GM13976 (cell line): ENCODE results near the gene TMEM187.
A peak's percentile ranks its signal among the peaks of the same experiment; 100 is the strongest.

ENCODE experiments used
- DNase-seq: peaks from one replicate; pipeline ENCODE4 v3.0.0; 2012; ENCODE audit warnings: low spot score
- CTCF ChIP-seq: IDR thresholded peaks from 2 replicates; pipeline ENCODE4 v1.5.1; 2012; ENCODE audit warnings: borderline replicate concordance, mild to moderate bottlenecking; ENCODE audit not compliant: insufficient read depth; ENCODE audit errors: extremely low read depth, missing control alignments, control extremely low read depth
- in situ Hi-C: fragments of 300-500 bp; cut with MboI; formaldehyde crosslinking; loops from one replicate; pipeline ENCODE4 v1.12.0; 2022; ENCODE audit warnings: low sequenced_read_pairs, mixed read lengths, inconsistent platforms; ENCODE audit not compliant: unreplicated experiment

Gene TMEM187

DNA sequence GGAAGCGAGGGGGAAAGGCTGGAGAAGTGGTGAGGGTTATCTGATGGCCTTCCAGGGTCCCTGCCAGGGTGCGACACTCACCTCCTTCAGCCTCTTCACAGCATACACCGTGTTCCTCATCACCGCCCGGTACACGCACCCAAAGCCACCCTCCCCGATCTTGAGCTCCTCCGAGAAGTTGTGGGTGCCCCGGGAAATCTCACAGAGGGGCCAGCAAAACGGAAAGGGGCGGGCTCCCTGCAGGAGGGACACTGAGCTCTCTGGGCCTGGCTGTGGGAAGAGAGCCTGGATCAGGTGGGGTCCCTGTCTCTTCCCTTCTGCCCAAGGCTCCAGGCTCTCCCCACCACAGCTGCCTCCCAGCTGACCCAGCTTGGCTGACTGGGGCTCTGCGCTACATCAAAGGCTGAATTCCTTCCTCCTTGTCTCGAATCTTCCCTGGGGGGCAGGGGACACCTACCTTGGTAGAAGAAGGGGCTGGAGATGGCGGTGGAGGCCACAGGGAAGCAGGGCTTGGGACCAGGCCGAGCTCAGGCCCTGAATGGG lies 46.0 kb downstream of the TMEM187 start:
- no peak for DNase-seq
- no peak for TF ChIP-seq CTCF
- in situ Hi-C loops = loop anchor here (25.0 kb wide), 1 partner anchor 519 kb away; the partner anchor contains the start of genes G6PD and IKBKG

DNA sequence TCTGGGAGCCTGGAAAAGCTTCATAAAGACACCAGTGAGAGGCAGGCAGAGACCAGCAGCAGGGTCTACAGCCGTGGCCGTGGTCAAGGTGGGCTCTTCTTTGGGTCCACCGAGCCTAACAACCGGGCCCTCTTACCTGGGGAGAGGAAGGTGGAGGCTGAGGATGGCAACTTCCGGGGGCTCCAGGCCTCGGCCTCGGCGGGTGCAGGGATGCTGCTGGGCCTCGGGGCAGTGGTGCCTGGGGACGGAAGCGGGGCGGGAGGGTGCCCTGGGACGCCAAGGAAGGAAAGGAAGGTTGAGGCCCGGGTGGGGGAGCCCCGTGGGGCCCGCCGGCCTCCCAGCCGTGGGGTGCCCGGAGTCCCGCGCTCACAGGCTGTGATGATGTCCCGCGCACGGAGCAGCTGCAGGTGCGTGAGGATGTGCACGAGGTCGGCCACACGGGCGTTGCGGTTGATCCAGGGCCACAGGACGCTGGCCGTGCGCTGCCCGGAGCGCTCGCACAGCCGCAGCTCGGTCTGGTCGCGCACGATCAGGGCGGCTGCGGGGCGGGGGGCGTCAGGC lies 46.6 kb downstream of the TMEM187 start:
- DNase-seq = no peak
- in situ Hi-C loops = loop anchor here (25.0 kb wide), 1 partner anchor 518 kb away; the partner anchor contains the start of genes G6PD and IKBKG
- no peak for TF ChIP-seq CTCF

DNA sequence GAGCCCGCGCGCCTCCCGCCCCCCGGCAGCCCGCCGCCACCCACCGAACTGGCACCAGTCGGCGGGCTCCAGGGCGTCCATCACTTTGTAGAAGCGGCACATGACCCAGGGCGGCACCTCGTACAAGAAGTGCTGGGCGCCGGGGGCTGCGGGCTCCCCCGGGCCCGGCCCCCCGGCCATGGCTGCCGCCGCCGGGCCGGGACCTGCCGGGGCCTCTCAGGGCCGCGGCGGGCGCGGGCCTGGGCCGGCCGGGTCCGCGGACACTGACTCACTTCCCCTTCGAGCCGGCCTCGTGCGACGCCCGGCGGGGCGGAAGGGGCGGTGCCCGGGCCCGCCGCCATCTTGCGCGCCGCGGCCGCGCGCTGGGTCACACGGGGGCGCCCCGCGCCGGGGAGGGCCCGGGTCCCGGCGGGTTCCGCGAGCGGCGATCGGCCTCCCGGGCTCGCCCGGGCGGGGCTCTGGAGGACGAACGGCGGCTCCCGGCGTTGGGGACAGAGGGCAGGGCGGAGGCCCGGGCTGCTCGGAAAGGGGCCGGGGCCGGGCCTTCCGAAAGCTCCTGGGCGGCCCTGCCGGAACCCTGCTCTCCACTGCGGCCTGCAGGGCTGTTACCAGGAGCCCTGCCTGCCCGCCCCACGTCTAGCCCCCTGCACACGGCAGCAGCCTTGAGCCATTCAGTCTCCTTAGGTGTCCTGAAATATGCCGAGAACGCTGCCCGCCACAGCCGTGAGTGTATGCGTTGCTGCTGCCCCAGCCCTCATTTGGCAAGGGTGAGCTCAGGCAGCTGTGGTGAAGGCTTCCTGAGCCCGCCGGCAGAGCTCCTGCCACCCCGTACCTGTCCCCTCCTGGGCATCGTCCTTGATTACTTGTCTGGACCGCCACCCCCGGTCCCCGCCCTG lies 47.3 kb downstream of the TMEM187 start, which contains the start of gene IRAK1:
Gene IRAK1 (minus strand): TSS at position 270 of the 896 bp plus-strand sequence. CDS start 90 bp downstream, at position 180.
- peak; percentile 85 for DNase-seq
- in situ Hi-C loops = loop anchor here (25.0 kb wide), 1 partner anchor 517 kb away; the partner anchor contains the start of genes G6PD and IKBKG
- no peak for TF ChIP-seq CTCF

- no peak for TF ChIP-seq CTCF
- DNase-seq = no peak
- in situ Hi-C loops = loop anchor here (25.0 kb wide), 1 partner anchor 517 kb away; the partner anchor contains the start of genes G6PD and IKBKG
Observed at GRCh38 chrX:154020536-154021115, 48.1 kb downstream of the TMEM187 start.

DNA sequence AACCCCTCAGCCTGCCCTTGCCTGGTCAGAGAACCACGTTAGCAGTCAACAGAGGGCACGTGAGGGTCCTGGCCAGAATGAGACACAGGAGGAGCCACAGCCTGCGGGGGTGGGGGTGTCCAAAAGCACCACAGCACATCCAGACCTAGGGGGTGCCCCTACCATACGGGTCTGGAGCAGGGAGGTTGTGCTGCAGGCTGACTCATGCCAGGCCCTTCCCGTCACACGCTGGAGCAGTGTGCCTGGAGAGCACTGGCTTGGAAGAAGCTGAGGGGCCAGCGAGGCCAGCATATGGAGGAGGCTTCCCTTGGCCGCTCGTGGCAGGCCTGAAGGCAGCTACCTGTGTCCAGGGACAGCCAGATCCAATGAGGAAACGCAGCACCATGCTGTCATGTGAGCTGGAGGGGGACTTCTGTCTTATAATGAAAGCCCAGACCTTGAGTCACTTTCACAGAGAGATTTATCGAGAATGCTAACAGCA lies 48.6 kb downstream of the TMEM187 start:
- in situ Hi-C loops = loop anchor here (25.0 kb wide), 1 partner anchor 516 kb away; the partner anchor contains the start of genes G6PD and IKBKG
- no peak for TF ChIP-seq CTCF
- DNase-seq = no peak

- in situ Hi-C loops = loop anchor here (25.0 kb wide), 1 partner anchor 515 kb away; the partner anchor contains the start of genes G6PD and IKBKG
- no peak for TF ChIP-seq CTCF
- DNase-seq = no peak
Observed at GRCh38 chrX:154022108-154022507, 49.6 kb downstream of the TMEM187 start.
